Central memory CD8-positive, alpha-beta T cell (primary cell): ENCODE data around the gene HIBCH.

Experiments used
- ATAC-seq: fragments of 150-1000 bp; cut with Tn5 transposase; replicated peaks from 2 replicates; pipeline ENCODE4 v1.10.0; 2022; ENCODE audit warnings: mild to moderate bottlenecking, moderate FRiP score, moderate number of reproducible peaks; ENCODE audit not compliant: poor library complexity, severe bottlenecking; ENCODE audit errors: extremely low read depth
- DNase-seq, 2 donors: peaks; one replicate each; pipeline ENCODE4 v3.0.0; 2021; ENCODE audit warnings: low spot score in 2 of 2
- H3K27ac Mint-ChIP-seq: one replicate; pipeline ENCODE4 v1.8.0; 2022; ENCODE audit warnings: low read depth, mild to moderate bottlenecking, moderate library complexity, mixed read lengths
- H3K27me3 Mint-ChIP-seq: one replicate; pipeline ENCODE4 v1.8.0; 2022; ENCODE audit warnings: mixed read lengths
- H3K36me3 Mint-ChIP-seq: one replicate; pipeline ENCODE4 v1.8.0; 2022; ENCODE audit warnings: mild to moderate bottlenecking, moderate library complexity, mixed read lengths; ENCODE audit not compliant: insufficient read depth
- H3K4me1 Mint-ChIP-seq: one replicate; pipeline ENCODE4 v1.8.0; 2022; ENCODE audit warnings: mixed read lengths
- H3K4me3 Mint-ChIP-seq: one replicate; pipeline ENCODE4 v1.8.0; 2022; ENCODE audit warnings: mild to moderate bottlenecking, moderate library complexity, mixed read lengths
- H3K9me3 Mint-ChIP-seq: one replicate; pipeline ENCODE4 v1.8.0; 2022; ENCODE audit warnings: mixed read lengths

Gene HIBCH

DNA sequence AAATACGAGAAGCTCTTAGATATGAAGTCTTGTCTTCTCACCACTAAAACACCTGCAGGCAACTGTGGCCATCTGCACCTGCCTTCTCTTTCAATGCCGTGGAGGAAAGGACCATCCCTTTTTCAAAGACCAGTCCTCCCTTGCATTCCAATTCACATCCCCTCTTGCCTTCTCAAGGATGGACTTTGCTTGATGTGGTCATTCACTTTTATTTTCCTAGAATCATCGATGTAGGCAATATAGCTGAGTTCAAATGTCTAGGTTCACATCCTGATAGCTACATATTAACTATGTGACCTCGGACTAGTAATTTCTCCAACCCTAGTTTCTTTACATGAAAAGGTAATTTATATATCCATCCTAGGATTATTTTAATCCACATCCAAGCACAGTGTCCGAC lies 110.1 kb downstream of the HIBCH start:
- Mint-ChIP-seq H3K27me3 (no peaks in the 10 kb centered on the region), H3K4me3 (no peak overlapping the region), H3K4me1 (no peaks in the 10 kb centered on the region), H3K9me3 (no peaks in the 10 kb centered on the region), H3K27ac (no peak overlapping the region), H3K36me3 (peaks cover 6% of the 10 kb centered on the region)
- DNase-seq (no peak), ATAC-seq (no peak)

DNA sequence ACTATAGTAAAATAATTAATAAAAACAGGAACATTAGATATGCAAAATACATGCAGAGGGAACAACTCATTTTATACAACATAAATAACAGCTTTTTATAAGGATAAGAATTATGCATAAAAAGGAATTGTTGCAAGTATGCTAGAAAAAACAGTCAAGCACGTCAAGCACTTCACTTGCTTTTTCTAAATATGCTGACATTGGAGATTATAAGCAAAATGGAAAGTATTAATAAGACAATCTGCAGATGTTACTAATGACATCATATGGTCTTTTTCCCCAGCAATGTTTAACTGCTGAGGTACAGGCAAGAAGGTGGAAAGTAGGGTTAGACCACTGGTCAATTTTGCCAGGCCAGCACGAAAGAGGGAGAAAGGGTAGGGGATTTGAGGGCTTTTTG lies 111.7 kb downstream of the HIBCH start:
- Mint-ChIP-seq H3K4me1 (no peaks in the 10 kb centered on the region), H3K27me3 (no peaks in the 10 kb centered on the region), H3K27ac (no peak overlapping the region), H3K4me3 (no peak overlapping the region), H3K9me3 (no peaks in the 10 kb centered on the region), H3K36me3 (peaks cover 9% of the 10 kb centered on the region)
- ATAC-seq (no peak), DNase-seq (no peak)

DNA sequence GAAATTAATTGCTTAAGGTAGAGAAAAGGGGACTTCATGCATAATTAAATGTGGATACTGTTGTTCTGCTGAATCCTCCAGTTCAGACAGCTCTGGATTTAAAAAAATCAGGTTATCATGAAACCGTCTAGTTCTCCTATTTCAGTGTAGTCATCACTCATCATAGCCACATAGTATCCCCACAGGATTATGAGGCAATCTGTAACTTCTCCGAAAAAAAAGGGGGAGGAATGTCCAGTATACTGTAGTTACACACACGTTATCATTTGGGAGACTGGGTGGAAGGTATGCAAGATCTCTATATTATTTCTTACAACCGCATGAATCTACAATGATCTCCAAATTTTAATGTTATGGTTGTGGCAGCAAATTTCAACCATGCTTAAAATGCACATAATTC lies 114.0 kb downstream of the HIBCH start:
- DNase-seq = no peak
- Mint-ChIP-seq H3K27ac (no peak overlapping the region), H3K27me3 (no peaks in the 10 kb centered on the region)

DNA sequence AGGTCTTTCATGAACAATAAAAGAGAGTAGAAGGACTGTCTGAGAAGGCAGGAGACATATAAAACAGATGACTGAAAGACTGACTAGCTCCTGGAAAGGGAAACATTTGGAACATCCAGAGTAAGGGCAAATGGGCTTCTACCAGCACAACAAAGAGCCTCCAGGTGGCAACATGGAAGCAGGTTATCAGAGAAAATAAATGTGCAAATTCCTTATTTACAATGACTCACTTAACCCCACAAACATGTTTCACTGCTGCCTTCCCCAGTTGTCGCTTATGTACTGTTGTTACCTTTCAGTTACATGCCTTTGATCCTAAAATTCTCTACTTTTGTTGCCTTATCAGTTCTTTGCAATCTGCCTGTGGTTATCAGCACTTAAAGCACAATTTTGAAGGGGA lies 117.0 kb downstream of the HIBCH start:
- no peak overlapping the region for H3K27ac Mint-ChIP-seq
- H3K4me3 Mint-ChIP-seq = no peak overlapping the region
- no peaks in the 10 kb centered on the region for H3K27me3 Mint-ChIP-seq
- ATAC-seq = no peak
- no peaks in the 10 kb centered on the region for H3K4me1 Mint-ChIP-seq
- peaks cover 15% of the 10 kb centered on the region for H3K36me3 Mint-ChIP-seq
- no peaks in the 10 kb centered on the region for H3K9me3 Mint-ChIP-seq
- DNase-seq = no peak

More for the DNA sequence above, 114.0 kb downstream of the HIBCH start:
- H3K9me3 Mint-ChIP-seq = no peaks in the 10 kb centered on the region
- H3K4me3 Mint-ChIP-seq = no peak overlapping the region
- no peak for ATAC-seq
- no peaks in the 10 kb centered on the region for H3K4me1 Mint-ChIP-seq
- H3K36me3 Mint-ChIP-seq = peaks cover 12% of the 10 kb centered on the region

DNA sequence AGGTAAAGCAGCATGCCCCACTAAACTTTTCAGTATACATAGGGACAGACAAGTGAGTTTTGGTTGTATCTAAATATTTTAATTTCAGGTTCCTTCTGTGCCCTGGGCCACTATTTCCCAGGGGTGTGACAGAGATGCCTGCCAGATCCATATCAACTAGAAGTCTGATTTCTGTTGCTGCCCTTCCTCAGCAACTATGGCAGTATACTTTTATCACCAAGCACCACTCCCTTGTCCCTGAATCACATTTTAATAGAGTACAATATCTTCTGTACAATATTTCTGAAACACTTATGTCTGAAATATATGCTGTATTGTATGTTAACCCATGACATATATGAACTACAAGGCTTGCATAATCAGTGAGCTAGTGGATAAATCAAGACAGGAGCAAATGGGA lies 117.6 kb downstream of the HIBCH start:
- Mint-ChIP-seq H3K4me1 (no peaks in the 10 kb centered on the region), H3K9me3 (no peaks in the 10 kb centered on the region), H3K4me3 (no peak overlapping the region), H3K36me3 (peaks cover 12% of the 10 kb centered on the region), H3K27ac (no peak overlapping the region), H3K27me3 (no peaks in the 10 kb centered on the region)
- no peak for DNase-seq
- ATAC-seq = no peak

DNA sequence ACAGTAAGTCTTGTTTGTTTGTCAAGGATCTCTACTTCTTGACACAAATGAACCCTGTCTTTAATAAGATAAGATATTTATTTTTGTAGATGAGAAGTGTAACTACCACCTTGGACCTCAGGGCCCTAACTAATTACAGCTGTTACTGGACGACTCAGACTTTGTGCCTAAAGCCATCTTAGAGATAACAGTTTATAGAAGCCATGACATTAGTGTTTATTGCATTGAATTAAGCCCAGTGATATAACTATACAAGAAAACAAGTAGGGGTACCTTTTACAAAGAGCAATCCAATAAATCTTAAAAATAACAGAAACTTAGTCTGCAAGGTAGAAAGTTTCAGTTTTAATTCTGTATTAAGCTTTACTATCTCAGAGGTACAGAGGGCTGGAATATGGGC lies 119.0 kb downstream of the HIBCH start:
- no peaks in the 10 kb centered on the region for H3K4me1 Mint-ChIP-seq
- H3K9me3 Mint-ChIP-seq = no peaks in the 10 kb centered on the region
- H3K27me3 Mint-ChIP-seq = no peaks in the 10 kb centered on the region
- DNase-seq = no peak
- H3K4me3 Mint-ChIP-seq = no peak overlapping the region
- no peak overlapping the region for H3K27ac Mint-ChIP-seq
- ATAC-seq = no peak
- H3K36me3 Mint-ChIP-seq = peaks cover 14% of the 10 kb centered on the region

DNA sequence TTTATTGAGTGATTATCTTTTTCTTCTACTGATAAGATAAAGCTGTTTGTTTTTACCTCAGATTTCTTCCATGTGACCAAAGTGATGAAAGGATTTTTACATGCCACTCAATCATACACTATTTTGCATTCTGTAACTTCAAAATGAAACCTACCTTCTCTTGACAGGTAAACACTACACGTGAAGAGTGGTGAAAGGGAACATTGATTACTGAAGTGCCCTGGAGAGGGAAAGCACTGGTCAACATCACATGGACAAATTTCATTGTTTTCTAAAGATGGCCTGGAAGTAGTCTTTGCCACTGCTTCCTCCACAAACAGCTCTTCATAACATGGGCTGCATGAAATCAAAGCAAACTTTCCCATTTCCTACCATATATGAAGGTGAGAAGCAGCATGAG lies 120.1 kb downstream of the HIBCH start:
- Mint-ChIP-seq H3K9me3 (no peaks in the 10 kb centered on the region), H3K4me1 (no peaks in the 10 kb centered on the region), H3K27me3 (no peaks in the 10 kb centered on the region), H3K27ac (no peak overlapping the region), H3K4me3 (no peak overlapping the region), H3K36me3 (peaks cover 13% of the 10 kb centered on the region)
- no peak for ATAC-seq
- no peak for DNase-seq

DNA sequence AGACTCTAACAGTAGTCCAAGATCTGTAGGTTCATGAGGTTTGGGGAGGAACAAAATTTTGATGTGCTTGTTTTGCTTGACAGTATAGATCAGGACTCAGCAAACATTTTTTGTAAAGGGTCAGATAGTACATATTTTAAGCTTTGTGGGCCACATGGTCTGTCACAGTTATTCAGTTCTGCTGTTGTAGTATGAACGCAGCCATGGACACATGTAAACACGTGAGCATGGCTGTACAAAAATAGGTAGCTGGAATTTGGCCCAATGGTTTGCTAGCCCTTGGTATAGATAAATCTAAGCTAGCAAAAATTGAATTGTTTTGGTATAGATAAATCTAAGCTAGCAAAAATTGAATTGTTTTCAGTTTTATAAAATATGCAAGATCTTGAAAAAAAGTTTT lies 120.5 kb downstream of the HIBCH start:
- no peak overlapping the region for H3K27ac Mint-ChIP-seq
- H3K4me3 Mint-ChIP-seq = no peak overlapping the region
- H3K36me3 Mint-ChIP-seq = peaks cover 11% of the 10 kb centered on the region

DNA sequence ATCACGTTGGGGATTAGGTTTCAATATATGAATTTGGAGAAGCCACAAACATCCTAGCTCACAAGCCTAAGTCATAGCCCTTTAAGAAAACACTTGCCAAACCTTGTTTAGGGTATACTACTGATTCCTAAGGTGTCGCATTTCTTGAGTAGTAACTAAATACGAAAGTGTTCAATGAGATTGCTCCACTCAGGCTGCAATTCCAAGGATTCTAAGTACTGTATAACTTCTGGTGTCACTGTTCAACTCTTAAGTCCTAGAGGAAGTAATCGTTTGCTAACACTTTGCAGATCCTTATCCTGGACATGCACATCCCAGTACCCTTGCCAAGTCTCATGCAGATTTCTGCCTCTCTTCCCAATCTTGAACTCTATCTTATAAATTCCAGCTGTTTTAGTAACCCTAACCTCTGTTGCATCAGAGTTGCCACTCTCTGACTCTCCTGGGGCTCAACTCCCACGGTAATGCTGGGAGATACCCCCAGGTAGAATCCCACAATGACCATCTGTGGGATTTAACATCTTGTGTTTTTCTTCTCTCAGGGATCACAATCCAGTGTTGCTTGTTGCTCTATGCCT lies 122.4 kb downstream of the HIBCH start:
- no peaks in the 10 kb centered on the region for H3K4me1 Mint-ChIP-seq

More for the DNA sequence above, 120.5 kb downstream of the HIBCH start:
- Mint-ChIP-seq H3K27me3 (no peaks in the 10 kb centered on the region), H3K9me3 (no peaks in the 10 kb centered on the region), H3K4me1 (no peaks in the 10 kb centered on the region)
- DNase-seq (no peak), ATAC-seq (no peak)

DNA sequence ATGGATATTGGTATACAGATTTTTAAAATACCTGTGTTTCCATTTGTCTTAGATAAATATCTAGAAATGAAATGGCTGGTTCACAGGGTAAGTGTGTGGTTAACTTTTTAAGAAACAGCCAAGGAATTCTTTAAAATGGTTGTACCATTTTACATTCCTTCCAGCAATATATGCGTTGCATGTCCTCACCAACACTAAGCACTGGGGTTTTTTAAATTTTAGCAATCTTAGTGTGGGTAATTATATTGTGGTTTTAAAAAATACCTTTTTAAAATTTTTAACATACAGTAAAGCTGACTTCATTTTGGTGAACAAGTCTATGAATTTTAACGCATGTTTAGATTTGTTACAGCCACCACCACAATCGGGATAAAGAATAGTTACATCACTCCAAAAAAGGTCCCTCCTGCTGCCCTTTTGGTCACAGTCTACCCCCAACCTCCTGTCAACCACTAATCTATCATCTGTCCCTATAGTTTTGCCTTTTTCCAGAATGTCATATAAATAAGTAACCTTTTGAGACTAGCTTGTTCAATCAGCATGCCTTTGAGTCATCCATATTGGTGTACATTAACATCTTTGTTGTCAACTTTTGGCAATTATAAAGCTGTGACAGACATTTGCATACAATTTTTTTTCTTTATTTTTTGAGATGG lies 129.0 kb downstream of the HIBCH start:
- Mint-ChIP-seq H3K36me3 (peaks cover 8% of the 10 kb centered on the region), H3K27me3 (no peaks in the 10 kb centered on the region), H3K9me3 (no peaks in the 10 kb centered on the region), H3K4me3 (no peak overlapping the region), H3K4me1 (no peaks in the 10 kb centered on the region), H3K27ac (no peak overlapping the region)
- ATAC-seq (no peak), DNase-seq (no peak)

More for the DNA sequence above, 122.4 kb downstream of the HIBCH start:
- Mint-ChIP-seq H3K36me3 (peaks cover 11% of the 10 kb centered on the region), H3K4me3 (no peak overlapping the region), H3K27ac (no peak overlapping the region), H3K27me3 (no peaks in the 10 kb centered on the region), H3K9me3 (no peaks in the 10 kb centered on the region)
- no peak for DNase-seq
- ATAC-seq = no peak

DNA sequence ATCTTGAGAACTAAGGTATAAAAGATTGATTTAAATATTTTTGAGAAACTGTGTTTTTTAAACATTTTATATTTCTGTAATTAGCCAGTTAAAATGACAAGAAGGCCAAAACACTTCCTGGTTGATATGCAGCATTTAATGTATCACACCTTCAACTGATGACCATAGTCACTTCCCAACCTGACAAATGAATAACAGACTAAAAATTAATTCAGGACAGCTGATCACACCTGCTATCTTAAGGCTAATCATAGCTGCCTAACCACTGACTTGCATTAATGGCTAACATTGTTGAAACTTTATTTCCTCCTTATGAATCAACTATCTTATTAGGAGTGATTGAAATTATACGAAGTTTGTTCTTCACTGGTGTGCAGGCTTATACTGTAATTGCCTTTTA lies 131.3 kb downstream of the HIBCH start:
- ATAC-seq (no peak), DNase-seq (no peak)
- Mint-ChIP-seq H3K9me3 (no peaks in the 10 kb centered on the region), H3K27me3 (no peaks in the 10 kb centered on the region), H3K4me1 (no peaks in the 10 kb centered on the region), H3K36me3 (peaks cover 2% of the 10 kb centered on the region), H3K27ac (no peak overlapping the region), H3K4me3 (no peak overlapping the region)

DNA sequence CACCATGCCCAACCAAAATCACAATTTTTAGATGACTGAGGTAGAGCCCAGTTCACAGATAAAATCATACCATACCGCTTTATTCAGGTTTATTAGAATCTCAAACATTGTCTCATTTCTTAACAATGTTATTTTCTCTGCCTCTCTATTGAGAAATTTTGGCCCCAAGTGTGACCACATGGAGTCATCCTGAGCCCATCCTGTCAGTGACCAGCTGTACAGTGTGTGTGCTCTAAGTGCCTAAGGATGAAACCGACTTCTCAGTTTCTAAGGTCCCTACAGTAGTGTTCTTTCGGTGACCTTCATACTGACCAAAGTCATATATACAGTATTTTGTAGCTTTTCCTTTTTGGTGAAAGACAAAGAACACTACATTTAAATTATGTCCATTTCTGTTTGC lies 133.4 kb downstream of the HIBCH start:
- H3K4me1 Mint-ChIP-seq = no peaks in the 10 kb centered on the region
- H3K27me3 Mint-ChIP-seq = peaks cover 12% of the 10 kb centered on the region
- peaks cover 2% of the 10 kb centered on the region for H3K36me3 Mint-ChIP-seq
- H3K9me3 Mint-ChIP-seq = no peaks in the 10 kb centered on the region
- no peak overlapping the region for H3K4me3 Mint-ChIP-seq
- H3K27ac Mint-ChIP-seq = no peak overlapping the region
- DNase-seq (no peak), ATAC-seq (no peak)

DNA sequence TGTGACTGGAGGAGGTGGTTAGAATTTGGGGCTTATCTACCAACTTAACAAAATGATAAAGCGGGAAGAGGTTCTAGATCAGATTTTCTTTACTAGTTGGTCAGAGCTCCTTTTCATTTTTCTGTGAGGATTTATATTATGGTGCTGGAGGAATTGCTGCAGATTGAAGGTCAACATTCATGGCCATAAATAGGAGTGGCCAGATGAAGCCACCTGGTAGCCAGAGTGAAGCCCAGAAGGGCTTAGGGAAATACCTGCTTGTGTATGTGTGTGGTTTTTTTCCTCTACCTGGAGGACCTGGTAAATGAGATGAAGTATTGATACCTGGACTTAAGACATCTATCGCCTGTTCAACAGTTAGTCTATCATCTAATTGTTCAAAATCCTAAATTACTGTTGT lies 134.2 kb downstream of the HIBCH start:
- H3K4me3 Mint-ChIP-seq = no peak overlapping the region
- H3K9me3 Mint-ChIP-seq = no peaks in the 10 kb centered on the region
- H3K27ac Mint-ChIP-seq = no peak overlapping the region
- H3K36me3 Mint-ChIP-seq = peaks cover 2% of the 10 kb centered on the region
- H3K4me1 Mint-ChIP-seq = no peaks in the 10 kb centered on the region
- H3K27me3 Mint-ChIP-seq = peaks cover 16% of the 10 kb centered on the region
- ATAC-seq (no peak), DNase-seq (no peak)
